Epithelial cell of proximal tubule (primary cell): Measurements from ENCODE around the gene PIMREG. TPM values are rescaled to one million over a fixed set of nuclear protein-coding genes. Genes with fewer than 3 reads are reported as not detected.

Experiments used
- DNase-seq: peaks from one replicate; pipeline ENCODE4 v3.0.0-alpha.2; 2011; ENCODE audit warnings: low read depth
- H3K4me3 ChIP-seq: 2 replicates; pipeline ENCODE4 v1.5.1; 2011; ENCODE audit warnings: low read depth, mild to moderate bottlenecking, low read length
- CTCF ChIP-seq: conservative IDR thresholded peaks from 2 replicates; pipeline ENCODE4 v1.5.1; 2012; ENCODE audit warnings: low read depth, mild to moderate bottlenecking, low read length
- total RNA-seq: library from RNA; depleted of rRNA; stranded (reverse); fragments of >200 nt; gene quantifications from 2 replicates; pipeline ENCODE4 v1.2.3, GENCODE V29; 2015

PIMREG gene
- total RNA-seq, 1 donor from 2014 or later = 65.1 TPM

DNA sequence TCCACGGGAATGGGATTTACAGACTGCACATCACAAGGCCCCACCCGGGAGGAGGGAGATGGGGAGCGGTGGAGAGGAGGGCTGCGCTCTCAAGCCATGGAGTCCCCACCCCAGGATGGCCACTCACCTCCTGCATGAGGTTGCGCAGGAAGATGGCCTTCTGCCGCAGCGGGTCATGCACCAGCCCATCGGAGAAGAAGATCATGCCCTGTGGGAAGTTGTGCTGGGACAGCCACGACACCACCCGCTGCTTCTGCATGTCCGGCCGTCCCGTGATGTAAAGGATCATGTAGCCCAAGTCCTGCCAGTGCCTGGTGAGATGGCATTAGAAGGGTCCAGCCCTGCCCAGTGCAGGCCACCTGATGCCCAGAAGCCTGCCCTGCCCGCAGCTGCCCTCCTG is 17.0 kb downstream of the PIMREG start:
- TF ChIP-seq CTCF = no peak
- H3K4me3 ChIP-seq = no peak overlapping the region
- no peak for DNase-seq

GRCh38 chr17:6461792-6462524 is 17.7 kb downstream of the PIMREG start:
- DNase-seq = no peak
- no peak for TF ChIP-seq CTCF

DNA sequence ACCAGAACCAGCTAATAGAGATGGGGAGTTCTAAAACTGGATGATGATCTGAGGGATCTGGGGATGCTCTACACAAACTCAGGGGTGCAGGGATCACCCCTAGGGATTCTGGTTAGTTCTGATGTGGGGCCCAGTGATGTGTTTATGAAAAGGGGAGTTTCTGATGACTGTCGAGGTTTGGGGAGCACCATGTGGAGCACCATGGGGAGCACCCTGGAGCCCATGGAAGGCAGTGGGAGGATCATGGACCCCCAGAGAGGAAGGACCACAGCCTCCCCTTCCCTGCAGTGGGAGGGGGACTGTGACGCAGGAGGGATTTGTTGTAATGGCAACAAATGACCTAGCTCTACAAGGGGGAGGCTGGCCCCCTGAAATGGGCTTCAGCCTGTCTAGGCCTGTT is 18.4 kb downstream of the PIMREG start:
- H3K4me3 ChIP-seq = no peak overlapping the region
- DNase-seq = no peak
- no peak for TF ChIP-seq CTCF

More at GRCh38 chr17:6461792-6462524, 17.7 kb downstream of the PIMREG start:
- no peak overlapping the region for H3K4me3 ChIP-seq

GRCh38 chr17:6463616-6464445 is 19.6 kb downstream of the PIMREG start:
- no peak for TF ChIP-seq CTCF
- no peak for DNase-seq
- H3K4me3 ChIP-seq = no peak overlapping the region

GRCh38 chr17:6464446-6465041 is 20.3 kb downstream of the PIMREG start:
- H3K4me3 ChIP-seq = no peak overlapping the region
- DNase-seq = no peak
- no peak for TF ChIP-seq CTCF

DNA sequence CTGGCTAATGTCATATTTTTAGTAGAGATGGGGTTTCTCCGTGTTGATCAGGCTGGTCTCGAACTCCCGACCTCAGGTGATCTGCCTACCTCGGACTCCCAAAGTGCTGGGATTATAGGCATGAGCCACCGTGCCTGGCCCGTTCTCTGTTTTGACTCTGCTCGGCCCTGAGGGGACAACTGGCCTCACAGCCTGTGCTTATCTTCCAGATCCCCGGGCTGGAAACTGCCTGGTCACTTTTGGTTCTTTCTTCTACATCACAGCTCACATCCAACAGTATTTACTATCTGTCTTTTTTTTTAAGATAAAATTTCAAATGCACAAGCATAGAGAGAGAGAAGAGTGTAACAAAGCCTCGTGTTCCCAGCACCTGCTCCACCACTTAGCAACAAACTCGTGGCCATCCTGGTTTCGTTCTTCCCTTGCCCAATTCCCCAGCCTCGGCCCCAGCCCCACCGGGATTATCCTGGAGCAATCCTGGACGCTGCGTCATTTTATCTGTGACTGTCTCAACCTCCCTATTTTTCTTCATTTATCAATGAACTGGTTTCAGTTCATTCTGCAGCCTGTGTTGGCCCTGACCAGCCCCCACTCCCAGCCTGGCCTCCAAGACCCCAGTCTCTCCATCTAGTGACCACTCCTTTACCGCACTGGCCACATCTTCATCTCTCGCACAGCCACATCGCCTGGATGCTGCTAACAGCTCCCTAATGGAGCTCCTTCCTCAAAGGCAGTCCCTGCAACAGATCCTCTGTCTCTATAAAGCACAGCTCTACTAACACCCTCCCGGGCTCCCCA is 21.1 kb downstream of the PIMREG start:
- no peak for DNase-seq
- no peak overlapping the region for H3K4me3 ChIP-seq
- TF ChIP-seq CTCF = no peak
